T-helper 9 cell (primary cell): Measurements from ENCODE around the gene KLHL26.
"Not testable (repeated sequence)": the region's sequence is repeated elsewhere in the genome, so short reads cannot be mapped to it uniquely, and the experiment has no call there.

Source experiments
- DNase-seq: peaks from one replicate; pipeline ENCODE4 v3.0.0-alpha.2; 2020

Gene KLHL26

DNA sequence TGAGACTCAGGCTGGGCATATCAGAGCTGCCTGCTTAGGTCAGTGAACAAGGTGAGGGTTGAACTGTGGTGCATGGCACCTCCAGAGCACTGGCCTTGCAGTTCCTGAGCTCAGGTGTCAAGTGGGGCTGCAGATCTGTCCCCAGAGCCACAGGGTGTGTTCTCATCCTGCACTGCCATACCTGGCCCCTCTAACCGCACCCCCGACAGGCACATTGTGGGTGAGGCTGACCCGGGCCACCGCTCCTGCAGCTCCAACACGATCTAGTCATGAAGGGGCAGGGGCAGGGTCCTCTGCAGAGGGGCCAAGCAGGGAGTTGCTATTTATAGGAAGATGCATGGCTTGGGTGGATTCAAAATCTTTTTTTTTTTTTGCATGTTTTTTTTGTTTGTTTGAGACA lies 30.0 kb downstream of the KLHL26 start:
- DNase-seq, result no peak

DNA sequence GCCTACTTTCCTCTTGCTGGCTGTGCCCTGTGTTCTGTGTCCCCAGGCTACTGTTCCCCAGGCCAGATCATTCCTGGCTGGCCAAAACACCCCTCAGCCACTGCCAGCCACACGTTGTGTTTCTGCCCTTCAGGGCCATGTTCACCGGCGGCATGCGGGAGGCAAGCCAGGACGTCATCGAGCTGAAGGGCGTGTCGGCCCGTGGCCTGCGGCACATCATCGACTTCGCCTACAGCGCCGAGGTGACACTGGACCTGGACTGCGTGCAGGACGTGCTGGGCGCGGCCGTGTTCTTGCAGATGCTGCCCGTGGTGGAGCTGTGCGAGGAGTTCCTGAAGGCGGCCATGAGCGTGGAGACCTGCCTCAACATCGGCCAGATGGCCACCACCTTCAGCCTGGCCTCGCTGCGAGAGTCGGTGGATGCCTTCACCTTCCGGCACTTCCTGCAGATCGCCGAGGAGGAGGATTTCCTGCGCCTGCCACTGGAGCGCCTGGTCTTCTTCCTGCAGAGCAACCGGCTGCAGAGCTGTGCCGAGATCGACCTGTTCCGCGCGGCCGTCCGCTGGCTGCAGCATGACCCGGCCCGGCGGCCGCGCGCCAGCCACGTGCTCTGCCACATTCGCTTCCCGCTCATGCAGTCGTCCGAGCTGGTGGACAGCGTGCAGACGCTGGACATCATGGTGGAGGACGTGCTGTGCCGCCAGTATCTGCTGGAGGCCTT lies 30.9 kb downstream of the KLHL26 start:
- no peak for DNase-seq

DNA sequence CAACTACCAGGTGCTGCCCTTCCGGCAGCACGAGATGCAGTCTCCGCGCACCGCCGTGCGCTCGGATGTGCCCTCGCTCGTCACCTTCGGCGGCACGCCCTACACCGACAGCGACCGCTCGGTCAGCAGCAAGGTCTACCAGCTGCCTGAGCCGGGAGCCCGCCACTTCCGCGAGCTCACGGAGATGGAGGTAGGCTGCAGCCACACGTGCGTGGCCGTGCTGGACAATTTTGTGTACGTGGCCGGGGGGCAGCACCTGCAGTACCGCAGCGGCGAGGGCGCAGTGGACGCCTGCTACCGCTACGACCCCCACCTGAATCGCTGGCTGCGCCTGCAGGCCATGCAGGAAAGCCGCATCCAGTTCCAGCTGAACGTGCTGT lies 31.4 kb downstream of the KLHL26 start:
- DNase-seq, result no peak

DNA sequence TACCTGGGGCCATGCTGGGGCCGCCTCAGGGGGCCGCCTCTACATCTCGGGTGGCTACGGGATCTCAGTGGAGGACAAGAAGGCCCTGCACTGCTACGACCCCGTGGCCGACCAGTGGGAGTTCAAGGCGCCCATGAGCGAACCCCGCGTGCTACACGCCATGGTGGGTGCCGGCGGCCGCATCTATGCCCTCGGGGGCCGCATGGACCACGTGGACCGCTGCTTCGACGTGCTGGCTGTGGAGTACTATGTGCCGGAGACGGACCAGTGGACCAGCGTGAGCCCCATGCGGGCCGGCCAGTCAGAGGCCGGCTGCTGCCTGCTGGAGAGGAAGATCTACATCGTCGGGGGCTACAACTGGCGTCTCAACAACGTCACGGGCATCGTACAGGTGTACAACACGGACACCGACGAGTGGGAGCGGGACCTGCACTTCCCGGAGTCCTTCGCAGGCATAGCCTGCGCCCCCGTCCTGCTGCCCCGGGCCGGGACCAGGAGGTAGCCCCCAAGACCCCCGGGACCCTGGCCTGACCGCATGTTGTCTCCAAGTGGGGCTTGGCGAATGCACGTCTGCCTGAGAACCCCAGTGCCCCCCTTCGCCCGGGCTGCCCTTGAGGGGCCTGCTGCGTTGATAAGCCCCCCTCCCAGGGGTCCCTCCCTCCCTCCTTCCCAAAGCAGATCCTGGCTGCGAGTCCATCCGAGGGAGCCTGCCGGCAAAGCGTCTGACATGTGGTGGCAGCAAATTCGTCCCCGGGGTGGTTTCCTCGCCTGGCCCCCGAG lies 32.1 kb downstream of the KLHL26 start:
- no peak for DNase-seq

DNA sequence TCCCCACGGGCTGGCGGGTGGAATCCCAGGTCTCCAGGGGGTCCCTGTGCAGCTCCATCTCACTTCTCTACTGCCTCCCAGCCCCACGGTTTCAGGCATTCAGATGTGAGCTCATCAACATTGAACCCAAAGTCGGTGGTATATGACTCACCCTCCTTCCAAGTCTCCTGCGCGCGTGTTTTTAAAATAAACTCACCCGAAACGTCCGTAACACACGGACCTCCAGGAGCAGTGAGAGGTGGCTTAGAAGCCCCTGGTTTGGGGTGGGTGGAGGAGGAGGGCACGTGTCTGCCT lies 32.6 kb downstream of the KLHL26 start:
- DNase-seq, result no peak

DNA sequence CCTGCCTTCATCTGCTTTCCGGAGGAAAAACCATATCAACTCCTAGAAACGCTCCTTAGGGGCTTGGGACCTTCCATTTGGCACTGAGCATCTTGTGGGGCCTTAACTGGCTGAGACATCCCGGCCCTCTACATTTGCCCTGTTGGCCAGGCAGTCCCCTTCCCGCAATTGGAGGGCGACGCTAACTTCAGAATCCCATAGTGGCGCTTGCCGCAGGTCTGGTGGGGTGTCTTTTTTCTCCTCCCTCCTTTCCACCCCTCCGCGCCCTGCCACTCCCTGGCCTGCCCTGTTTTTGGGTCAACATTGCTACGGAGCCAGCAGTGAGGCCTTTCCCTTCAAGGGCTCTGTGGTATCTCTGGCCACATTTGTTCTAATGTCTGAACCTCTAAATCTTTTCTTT lies 33.1 kb downstream of the KLHL26 start:
- DNase-seq, result no peak

DNA sequence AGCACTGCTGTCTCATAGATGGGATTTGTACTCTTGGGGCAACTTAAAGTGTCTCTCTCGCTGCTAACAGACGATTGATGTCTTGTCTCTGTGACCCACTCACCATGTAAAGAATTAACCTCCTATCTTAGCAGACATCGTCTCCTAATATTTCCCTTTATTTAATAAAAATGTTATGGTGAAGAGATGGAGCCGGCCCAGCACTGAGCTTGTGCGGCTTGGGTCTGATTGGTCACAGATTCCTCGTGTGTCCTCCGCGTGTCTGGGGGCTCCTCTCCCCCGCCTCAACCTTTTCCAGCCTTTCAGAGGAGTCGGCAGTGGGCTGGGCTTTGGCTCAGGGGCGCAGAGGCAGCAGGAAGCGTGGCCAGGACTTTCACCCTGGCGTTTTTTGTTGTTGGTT lies 33.5 kb downstream of the KLHL26 start:
- no peak for DNase-seq

DNA sequence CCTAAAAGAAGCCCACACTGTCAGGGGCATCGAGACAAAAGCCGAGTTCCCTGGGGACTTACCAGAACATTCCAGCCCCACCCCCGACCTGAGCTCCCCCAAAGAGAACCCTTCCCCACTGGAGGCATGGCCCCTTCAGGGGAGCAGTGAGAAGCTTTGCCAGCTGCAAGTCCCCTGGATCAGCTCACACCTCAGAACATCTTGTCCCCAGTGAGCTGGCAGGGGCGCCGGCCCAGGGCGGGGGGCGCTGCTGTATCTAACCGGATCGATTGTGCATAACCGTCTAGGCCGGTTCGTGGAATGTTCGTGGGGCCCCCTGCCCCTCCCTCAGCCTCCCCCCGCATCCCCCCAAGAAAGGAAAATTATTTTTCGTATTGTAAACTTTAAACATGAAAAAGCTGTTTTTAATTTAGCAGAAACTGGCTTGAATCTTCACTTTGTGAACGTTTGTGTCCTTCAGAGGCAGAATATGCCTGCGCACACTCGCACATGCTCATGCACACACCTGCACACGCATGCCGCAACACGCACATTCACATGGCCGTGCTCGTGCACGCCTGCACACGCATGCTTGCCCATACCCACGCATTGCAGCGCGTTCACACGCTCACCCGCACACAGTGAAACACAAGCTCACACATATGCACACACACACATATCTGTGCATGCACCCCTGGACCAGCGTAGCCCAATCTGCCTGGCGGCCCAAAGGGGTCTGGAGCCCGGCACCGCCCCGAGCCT lies 34.6 kb downstream of the KLHL26 start:
- no peak for DNase-seq

DNA sequence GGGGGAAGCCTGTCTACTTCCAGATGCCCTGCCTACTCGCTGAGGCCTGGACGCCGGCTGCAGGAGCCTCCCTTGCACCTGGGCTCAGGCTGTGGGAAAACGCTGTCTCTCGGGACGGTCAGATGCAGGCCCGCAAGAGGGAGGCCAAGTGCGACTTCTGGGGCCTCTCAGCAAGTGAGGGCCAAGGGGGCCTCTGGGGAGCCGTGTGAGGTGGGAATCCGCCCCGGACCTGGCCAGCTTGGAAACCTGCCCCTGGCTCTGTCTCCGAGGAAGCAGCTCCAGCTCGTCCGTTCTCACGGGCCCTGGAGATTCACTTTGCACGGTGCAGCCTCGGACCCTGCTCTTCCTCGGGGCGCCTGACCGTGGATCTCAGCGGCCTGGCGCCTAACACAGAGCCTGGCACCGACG lies 35.2 kb downstream of the KLHL26 start:
- DNase-seq, result no peak

DNA sequence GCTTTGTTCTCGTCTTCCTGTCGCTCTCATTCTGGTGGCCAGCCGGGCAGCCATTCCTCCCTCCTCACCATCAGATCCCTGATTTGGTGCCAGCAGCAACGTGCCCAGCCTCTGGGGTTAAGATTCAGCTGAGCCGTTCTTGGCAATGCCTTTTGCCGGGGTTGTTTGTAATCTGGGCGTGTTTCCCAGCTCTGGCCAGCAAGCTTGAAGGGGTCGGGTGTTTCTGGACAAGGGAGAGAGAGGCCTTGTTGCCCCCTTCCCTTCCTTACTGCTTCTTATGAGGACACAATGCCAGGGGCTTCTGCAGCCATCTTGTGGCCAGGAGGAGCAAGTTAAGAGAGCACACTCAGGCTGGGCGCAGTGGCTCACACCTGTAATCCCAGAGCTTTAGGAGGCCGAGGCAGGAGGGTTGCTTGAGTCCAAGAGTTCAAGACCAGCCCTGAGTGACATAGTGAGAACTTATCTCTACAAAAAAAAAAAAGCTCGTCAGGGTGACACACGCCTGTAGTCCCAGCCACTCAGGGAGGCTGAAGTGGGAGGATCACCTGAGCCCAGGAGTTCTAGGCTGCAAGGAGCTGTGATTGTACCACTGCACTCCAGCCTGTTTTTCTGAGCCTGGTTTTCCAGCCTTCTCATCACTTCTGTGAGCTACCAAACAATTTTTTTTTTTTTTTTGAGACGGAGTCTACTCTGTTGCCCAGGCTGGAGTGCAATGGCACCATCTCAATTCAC lies 35.9 kb downstream of the KLHL26 start:
- DNase-seq, result no peak

DNA sequence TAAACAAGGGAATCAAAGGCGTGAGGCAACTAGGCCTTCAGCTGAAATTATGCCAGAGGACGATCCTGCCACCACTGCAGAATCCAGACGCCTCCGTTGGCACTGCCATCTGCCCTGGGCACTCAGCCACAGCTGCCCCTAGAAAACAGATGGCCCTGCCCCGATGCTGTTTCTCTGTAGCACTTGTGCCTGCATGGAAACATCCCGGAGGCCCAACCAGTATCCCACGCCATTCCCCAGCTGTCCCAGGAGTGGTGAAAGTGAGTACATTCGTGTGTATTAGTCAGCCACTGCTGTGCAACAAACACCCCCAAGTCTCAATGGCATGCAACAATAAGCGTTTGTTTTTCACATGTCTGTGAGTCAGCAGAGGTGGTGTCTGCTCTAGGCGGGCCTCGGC lies 37.8 kb downstream of the KLHL26 start:
- no peak for DNase-seq

DNA sequence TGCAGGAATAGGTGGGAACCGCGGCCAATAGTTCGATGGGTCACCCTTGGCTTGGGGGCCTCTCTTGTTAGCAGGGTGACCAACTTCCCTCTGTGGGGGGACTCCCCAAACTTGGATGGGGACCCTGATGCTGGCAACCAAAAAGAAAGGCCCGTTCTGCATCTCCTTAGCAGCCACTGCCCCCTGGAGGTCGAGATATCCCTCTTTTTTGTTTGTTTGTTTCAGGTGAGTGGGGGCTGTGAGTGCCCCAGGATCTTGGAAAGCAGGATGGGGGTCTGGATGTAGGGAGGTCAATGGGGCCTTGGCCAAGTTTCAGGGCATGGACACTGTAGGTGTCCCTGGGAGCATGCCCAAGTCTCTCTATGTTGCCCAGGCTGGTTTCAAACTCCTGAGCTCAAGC lies 39.0 kb downstream of the KLHL26 start:
- DNase-seq, result no peak

DNA sequence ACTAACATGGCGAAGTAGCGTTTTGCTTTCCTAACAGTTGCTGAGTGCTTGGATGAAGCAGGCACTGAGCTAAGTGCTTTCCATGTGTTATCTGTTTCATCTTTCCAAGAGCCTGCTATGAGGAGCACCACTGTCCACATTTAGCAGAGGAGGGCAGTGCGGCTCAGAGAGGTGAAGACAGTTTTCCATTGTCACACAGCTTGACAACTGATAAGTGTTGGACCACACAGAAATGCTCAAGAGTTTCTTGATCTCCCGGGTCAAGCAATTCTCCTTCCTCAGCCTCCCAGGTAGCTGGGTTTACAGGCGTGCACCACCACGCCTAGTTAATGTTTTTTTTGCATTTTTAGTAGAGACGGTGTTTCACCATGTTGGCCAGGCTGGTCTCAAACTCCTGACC lies 39.9 kb downstream of the KLHL26 start:
- no peak for DNase-seq

DNA sequence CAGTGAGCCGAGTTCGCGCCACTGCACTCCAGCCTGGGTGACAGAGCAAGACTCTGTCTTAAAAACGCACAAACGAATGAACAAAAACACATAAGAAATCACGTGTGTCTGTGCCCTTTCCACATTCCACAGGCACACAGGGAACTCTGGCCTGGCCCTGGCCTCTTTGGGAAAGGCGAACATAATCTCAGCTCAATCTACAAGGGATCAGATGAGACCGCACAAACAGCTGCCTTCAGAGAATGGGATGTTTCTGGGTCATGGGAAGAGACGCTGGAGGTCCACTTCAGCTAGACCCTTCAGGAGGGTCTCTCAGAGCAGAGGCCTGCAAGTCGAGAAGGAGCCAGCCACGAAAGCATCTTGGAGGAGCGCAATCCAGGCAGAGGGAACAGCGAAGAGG lies 40.3 kb downstream of the KLHL26 start:
- no peak for DNase-seq

DNA sequence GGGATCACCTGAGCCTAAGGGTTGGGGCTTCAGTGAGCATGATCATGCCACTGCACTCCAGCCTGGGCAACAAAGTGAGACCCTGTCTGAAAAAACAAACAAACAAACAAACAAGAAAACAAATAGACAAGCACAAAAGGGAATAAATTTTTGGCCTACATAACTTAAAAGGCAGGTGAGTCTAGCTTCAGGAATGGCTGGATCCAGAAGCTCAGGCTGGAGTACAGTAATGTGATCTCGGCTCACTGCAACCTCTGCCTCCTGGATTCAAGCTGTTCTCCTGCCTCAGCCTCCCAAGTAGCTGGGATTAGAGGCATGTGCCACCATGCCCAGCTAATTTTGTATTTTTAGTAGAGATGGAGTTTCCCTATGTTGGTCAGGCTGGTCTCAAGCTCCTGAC lies 43.3 kb downstream of the KLHL26 start:
- DNase-seq, result not testable (repeated sequence)

DNA sequence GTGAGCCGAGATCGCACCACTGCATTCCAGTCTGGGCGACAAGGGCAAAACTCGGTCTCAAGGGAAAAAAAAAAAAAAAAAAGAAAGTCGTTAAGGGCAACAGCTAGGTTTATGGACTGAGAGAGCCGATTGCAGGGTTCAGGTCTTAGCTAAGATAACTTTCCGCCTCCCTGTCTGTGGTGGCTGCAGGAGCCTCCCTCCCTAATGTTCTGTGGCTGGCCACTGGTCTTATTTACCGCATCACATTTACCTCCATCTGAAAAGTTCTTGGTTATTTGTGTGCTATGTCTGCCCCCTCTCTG lies 45.9 kb downstream of the KLHL26 start:
- no peak for DNase-seq

DNA sequence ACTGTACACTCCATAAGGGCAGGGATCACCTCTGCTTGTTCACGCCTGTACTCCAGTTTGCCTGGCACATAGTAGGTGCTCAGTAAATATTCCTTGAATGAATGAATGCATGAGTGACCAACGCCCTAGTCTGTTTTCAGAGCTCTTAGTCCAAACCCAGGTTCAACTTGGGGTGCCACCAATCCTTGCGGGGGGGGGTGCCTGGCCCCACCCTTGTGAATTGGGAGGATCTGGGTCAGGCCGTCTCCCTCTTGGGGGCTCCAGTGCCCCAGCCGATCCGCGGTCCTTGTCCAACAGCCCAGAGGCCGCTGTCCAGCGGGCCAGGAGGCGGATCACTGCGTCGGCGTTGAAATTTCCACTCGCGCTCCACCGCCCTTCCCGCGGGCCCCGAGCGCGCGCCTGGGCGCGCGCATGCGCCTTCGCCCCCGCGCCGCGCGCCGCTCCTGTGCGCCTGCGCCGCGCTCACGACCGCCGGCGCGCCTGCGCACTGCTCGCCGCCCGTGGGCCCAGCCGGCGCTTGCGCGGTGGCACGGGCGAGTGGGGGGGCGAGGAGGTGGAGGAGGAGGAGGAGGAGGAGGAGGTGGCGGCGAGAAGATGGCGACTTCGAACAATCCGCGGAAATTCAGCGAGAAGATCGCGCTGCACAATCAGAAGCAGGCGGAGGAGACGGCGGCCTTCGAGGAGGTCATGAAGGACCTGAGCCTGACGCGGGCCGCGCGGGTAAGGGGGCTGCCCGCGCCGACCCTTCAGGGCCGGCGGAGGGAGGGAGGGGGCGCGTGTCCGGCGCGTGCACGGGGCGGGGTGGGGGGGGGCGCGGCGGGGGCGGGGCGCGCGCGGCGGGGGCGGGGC lies 46.5 kb downstream of the KLHL26 start, which contains the start of gene CRTC1:
CRTC1 (plus strand) TSS at position 572 of the 849 bp plus-strand sequence; CDS start at position 595, 23 bp downstream.
- peak; percentile 92 for DNase-seq

DNA sequence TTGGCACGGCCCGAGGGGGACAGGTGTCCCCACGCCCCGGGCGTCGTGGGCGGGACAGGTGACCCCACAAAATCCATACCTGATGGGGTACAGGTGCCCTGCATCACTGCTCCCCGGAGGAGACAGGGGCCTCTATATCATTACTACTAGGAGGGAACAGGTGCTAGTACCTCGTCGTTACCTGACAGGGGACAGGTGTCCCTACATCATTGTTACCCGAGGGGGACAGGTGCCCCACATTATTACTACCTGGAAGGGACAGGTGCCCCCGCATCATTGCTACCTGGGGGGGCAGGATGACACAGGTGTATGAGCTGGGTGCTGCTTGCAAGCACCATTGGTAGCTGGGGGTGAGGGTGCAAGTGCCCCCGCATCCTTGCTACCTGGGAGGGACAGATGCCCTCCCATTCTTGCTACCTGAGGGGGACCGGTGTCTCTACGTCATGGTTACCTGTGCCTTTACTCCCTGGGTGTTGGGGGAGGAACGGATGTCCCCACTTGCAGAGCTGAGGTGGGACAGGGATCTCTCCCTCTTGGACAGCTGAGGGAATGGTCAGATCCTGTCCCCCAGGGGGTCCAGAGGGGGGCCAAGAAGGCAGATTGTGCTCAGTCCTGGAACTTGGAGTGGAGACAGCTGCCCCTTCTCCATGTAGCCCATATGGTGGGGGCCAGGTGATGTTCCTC lies 47.3 kb downstream of the KLHL26 start:
- DNase-seq, result no peak

DNA sequence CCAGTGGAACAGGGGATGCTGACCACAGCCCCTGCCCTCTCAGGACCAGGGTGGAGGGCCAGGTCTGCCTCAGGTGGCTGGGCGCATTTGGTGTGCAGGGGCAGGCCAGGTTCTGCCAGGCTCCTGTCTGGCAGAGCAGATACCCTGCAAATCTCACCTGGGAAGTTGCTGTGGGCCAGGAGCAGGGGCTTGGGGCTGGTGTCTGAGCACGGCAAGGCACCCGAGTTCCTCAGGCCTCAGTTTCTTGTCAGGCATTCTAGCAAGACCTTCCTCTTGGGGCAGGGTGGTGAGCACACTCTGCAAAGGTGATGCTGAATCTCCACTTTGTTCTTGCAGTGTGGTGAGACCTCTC lies 47.8 kb downstream of the KLHL26 start:
- DNase-seq, result no peak

DNA sequence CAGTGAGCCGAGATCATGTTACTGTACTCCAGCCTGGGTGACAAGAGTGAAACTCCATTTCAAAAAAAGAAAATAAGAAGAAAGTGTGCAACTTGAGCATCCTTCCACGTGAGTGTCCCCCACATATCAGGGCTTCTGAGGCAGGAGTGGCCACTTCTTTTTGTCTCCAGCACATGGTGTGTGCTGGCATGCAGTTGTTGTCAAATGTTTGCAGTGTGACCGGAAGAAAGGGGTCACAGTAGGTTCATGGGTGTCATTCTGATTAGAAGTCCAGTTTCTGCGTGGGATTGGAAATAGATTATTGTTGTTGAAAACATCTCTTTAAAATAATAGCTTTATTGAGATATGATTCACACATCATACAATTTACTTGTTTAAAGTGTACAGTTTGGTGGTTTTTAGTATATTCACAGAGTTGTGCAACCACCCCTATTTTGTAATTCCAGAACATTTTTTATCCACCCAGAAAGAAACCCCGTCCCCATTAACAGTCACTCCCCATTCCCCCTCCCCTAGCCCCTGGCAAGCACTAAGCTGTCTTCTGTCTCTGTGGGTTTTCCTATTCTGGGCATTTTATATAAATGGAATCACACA lies 48.9 kb downstream of the KLHL26 start:
- DNase-seq, result no peak

DNA sequence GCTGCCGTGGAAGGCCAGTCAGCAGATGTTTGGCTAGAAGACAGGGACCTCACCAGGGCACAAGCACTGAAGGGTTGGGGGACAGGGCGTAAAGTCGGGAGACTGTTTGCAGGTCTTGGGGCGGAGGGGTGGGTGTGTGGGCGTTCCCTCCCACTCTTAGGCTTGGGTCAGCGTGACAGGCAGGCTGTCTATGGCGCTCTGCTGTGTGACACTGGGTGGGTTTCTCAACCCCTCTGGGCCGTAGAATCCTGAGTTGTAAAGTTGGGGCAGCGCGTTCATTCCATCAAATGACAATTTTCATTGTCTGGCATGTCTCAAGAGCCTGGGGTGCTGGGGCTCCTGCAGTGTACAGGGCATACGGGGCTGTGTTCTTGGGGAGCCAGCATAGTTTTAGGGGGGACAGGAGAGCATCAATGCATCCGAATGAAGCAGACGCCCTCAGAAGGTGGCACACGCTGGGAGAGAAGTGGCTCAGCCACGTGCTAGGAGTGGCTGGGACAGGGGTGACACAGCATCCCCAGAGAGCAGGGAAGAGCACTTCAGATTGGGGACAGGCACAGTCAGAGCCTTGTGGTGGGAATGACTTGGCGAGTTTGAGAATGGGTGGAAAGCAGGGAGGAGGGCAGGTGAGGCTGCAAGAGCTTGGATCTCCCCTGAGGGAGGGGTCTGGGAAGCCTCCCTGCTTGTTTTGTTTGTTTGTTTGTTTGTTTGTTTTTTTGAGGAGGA lies 51.1 kb downstream of the KLHL26 start:
- no peak for DNase-seq
